Measurements from ENCODE around the gene MUC5AC. TPM values are rescaled to one million over a fixed set of nuclear protein-coding genes. Genes with fewer than 3 reads are reported as not detected.

Gene MUC5AC
- total RNA-seq, 1 experiment from 2014 or later = under 0.01 TPM

GRCh38 chr11:1156506-1157340 lies 1.0 kb upstream of the MUC5AC start:
- no peak for TF ChIP-seq CDX4 (CRISPR knock-in tag; IDR thresholded peaks at IDR 0.05; ENCODE audit: borderline replicate concordance)
- no peak for TF ChIP-seq ZNF423 (CRISPR knock-in tag; IDR thresholded peaks at IDR 0.05)
- TF ChIP-seq ATF1 (CRISPR knock-in tag; IDR thresholded peaks at IDR 0.05) = no peak
- TF ChIP-seq OVOL2 (CRISPR knock-in tag; IDR thresholded peaks at IDR 0.05; ENCODE audit: borderline replicate concordance) = no peak
- no peak for TF ChIP-seq RORB (CRISPR knock-in tag; IDR thresholded peaks at IDR 0.05)
- no peak for TF ChIP-seq SP1 (CRISPR knock-in tag; conservative IDR thresholded peaks at IDR 0.05)
- TF ChIP-seq SMAD4 (CRISPR knock-in tag; IDR thresholded peaks at IDR 0.05) = no peak
- TF ChIP-seq CBFB (CRISPR knock-in tag; IDR thresholded peaks at IDR 0.05; ENCODE audit: low read depth) = no peak
- TF ChIP-seq NFATC4 (CRISPR knock-in tag; IDR thresholded peaks at IDR 0.05) = no peak
- no peak for TF ChIP-seq MXD4 (CRISPR knock-in tag; IDR thresholded peaks at IDR 0.05; ENCODE audit: borderline replicate concordance)
- TF ChIP-seq SMAD3 (CRISPR knock-in tag; IDR thresholded peaks at IDR 0.05; ENCODE audit: borderline replicate concordance) = no peak
- no peak for TF ChIP-seq TEAD1 (CRISPR knock-in tag; IDR thresholded peaks at IDR 0.05)
- Mint-ChIP-seq H3K27ac (0 out of 2 replicates have a peak overlapping the region, but pooled peaks have one; percentile 33), H3K9me3 (no peaks in the 10 kb centered on the region), H3K36me3 (no peaks in the 10 kb centered on the region), H3K27me3 (ENCODE audit: low read depth) (no peaks in the 10 kb centered on the region), H3K4me1 (no peaks in the 10 kb centered on the region), H3K4me3 (no peak overlapping the region)
- CTCF ChIA-PET = no interaction called here
- DNase-seq (ENCODE audit: low spot score) (no peak), ATAC-seq (no peak)
- POLR2A ChIA-PET = no interaction called here

GRCh38 chr11:1157341-1157644 lies 460 bp upstream of the MUC5AC start:
- DNase-seq (ENCODE audit: low spot score) = peak; percentile 7
- H3K27me3 Mint-ChIP-seq (ENCODE audit: low read depth) = no peaks in the 10 kb centered on the region
- H3K36me3 Mint-ChIP-seq = no peaks in the 10 kb centered on the region
- ATAC-seq = no peak
- POLR2A ChIA-PET = no interaction called here
- TF ChIP-seq ERG (CRISPR knock-in tag; IDR thresholded peaks at IDR 0.05) = no peak
- H3K4me1 Mint-ChIP-seq = no peaks in the 10 kb centered on the region
- CTCF ChIA-PET = no interaction called here
- H3K27ac Mint-ChIP-seq = 0 out of 2 replicates have a peak overlapping the region, but pooled peaks have one; percentile 33
- no peaks in the 10 kb centered on the region for H3K9me3 Mint-ChIP-seq
- H3K4me3 Mint-ChIP-seq = no peak overlapping the region

GRCh38 chr11:1158681-1159487 lies 1.1 kb downstream of the MUC5AC start:
- ChIA-PET CTCF (interaction anchor here (1.3 kb wide), 1 partner anchor 68 kb away, joined by 4 read pairs; no protein-coding TSS in a partner anchor), POLR2A (no interaction called here)
- DNase-seq (ENCODE audit: low spot score) (peak; percentile 10), ATAC-seq (no peak)
- H3K27ac Mint-ChIP-seq = no peak overlapping the region
- no peaks in the 10 kb centered on the region for H3K36me3 Mint-ChIP-seq
- no peaks in the 10 kb centered on the region; the same call in 1 of the 2 replicates for H3K27me3 Mint-ChIP-seq (ENCODE audit: low read depth)
- H3K4me1 Mint-ChIP-seq = no peaks in the 10 kb centered on the region
- no peak overlapping the region for H3K4me3 Mint-ChIP-seq
- H3K9me3 Mint-ChIP-seq = no peaks in the 10 kb centered on the region
- TF ChIP-seq ATF6 (CRISPR knock-in tag; IDR thresholded peaks at IDR 0.05) = no peak
- no peak for TF ChIP-seq NR2C2 (CRISPR knock-in tag; IDR thresholded peaks at IDR 0.05)
- no peak for TF ChIP-seq JAZF1 (CRISPR knock-in tag; IDR thresholded peaks at IDR 0.05)
- no peak for TF ChIP-seq ZNF396 (CRISPR knock-in tag; IDR thresholded peaks at IDR 0.05; ENCODE audit: borderline replicate concordance)
- TF ChIP-seq NR3C1 (CRISPR knock-in tag; conservative IDR thresholded peaks at IDR 0.05; ENCODE audit: low read depth) = no peak
- TF ChIP-seq MYBL2 (CRISPR knock-in tag; IDR thresholded peaks at IDR 0.05) = no peak
- TF ChIP-seq ZNF532 (CRISPR knock-in tag; IDR thresholded peaks at IDR 0.05; ENCODE audit: borderline replicate concordance) = no peak
- no peak for TF ChIP-seq CREM (CRISPR knock-in tag; IDR thresholded peaks at IDR 0.05)
